Prostate gland (tissue), 2 donors: ENCODE measurements around the gene SLFN13.
"Not testable (repeated sequence)": the region's sequence is repeated elsewhere in the genome, so short reads cannot be mapped to it uniquely, and the experiment has no call there.

Source experiments
- POLR2A ChIP-seq: fragments of 450-650 bp; IDR thresholded peaks from one replicate; pipeline ENCODE4 v1.6.1; 2016; ENCODE audit warnings: antibody characterized with exemption, mild to moderate bottlenecking
- POLR2AphosphoS5 ChIP-seq: sonication (generic); formaldehyde crosslinking; IDR thresholded peaks from one replicate; pipeline ENCODE4 v1.6.1; 2017; ENCODE audit warnings: antibody characterized with exemption
- TF ChIP-seq, protein P1 (sequence below), 4 experiments: fragments of 200-600 bp in 2 of 4; fragments of 450-650 bp in 2 of 4; sonication (generic) in 2 of 4; IDR thresholded peaks; 1 replicate in 3 of 4; 2 replicates in 1 of 4; pipeline ENCODE4 v1.5.1; 2016 to 2019; ENCODE audit warnings: antibody characterized with exemption in 4 of 4, mild to moderate bottlenecking in 2 of 4, moderate library complexity in 2 of 4

DNA sequence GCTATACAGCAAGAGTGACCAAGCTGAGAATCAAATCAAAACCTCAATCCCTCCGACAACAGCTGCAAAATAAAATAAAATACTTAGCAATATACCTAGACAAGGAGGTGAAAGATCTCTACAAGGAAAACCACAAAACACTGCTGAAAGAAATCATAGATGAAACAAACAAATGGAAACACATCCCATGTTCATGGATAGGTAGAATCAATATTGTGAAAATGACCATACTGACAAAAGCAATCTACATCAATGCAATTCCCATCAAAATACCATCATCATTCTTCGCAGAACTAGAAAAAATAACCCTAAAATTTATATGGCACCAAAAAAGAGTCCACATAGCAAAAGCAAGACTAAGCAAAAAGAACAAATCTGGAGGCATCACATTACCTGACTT lies 33.9 kb downstream of the SLFN13 start:
- TF ChIP-seq POLR2A, POLR2AphosphoS5: not testable (repeated sequence)
- TF ChIP-seq, protein P1, sequence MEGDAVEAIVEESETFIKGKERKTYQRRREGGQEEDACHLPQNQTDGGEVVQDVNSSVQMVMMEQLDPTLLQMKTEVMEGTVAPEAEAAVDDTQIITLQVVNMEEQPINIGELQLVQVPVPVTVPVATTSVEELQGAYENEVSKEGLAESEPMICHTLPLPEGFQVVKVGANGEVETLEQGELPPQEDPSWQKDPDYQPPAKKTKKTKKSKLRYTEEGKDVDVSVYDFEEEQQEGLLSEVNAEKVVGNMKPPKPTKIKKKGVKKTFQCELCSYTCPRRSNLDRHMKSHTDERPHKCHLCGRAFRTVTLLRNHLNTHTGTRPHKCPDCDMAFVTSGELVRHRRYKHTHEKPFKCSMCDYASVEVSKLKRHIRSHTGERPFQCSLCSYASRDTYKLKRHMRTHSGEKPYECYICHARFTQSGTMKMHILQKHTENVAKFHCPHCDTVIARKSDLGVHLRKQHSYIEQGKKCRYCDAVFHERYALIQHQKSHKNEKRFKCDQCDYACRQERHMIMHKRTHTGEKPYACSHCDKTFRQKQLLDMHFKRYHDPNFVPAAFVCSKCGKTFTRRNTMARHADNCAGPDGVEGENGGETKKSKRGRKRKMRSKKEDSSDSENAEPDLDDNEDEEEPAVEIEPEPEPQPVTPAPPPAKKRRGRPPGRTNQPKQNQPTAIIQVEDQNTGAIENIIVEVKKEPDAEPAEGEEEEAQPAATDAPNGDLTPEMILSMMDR (IDR thresholded peaks at IDR 0.05): not testable (repeated sequence)
